Gastroesophageal sphincter (tissue), 3 donors: Measurements from ENCODE around the gene TMED10.

Source experiments
- CTCF ChIP-seq, 4 experiments: fragments of 200-600 bp in 2 of 4; fragments of 450-650 bp in 2 of 4; sonication (generic) in 1 of 4; IDR thresholded peaks; one replicate each; pipeline ENCODE4 v1.5.1; 2017 to 2019; ENCODE audit warnings: antibody characterized with exemption in 4 of 4, mild to moderate bottlenecking in 2 of 4, moderate library complexity in 2 of 4
- EP300 ChIP-seq: sonication (generic); formaldehyde crosslinking; IDR thresholded peaks from one replicate; pipeline ENCODE4 v1.6.1; 2017; ENCODE audit warnings: antibody characterized with exemption, mild to moderate bottlenecking

- no peak for TF ChIP-seq CTCF (IDR thresholded peaks at IDR 0.05)
- no peak for TF ChIP-seq EP300
These were observed 36.8 kb upstream of the TMED10 start for GRCh38 chr14:75213172-75213571.
